Immature natural killer cell (primary cell): Measurements from ENCODE around the gene SLK. TPM values are rescaled to one million over a fixed set of nuclear protein-coding genes. Genes with fewer than 3 reads are reported as not detected.

Experiments used
- DNase-seq, 3 donors: peaks; one replicate each; pipeline ENCODE4 v3.0.0; 2022; ENCODE audit warnings: mixed read lengths in 1 of 3
- H3K27ac Mint-ChIP-seq, 6 donors: one replicate each; pipeline ENCODE4 v1.8.0; 2020; ENCODE audit warnings: mixed read lengths in 6 of 6, mild to moderate bottlenecking in 5 of 6, inconsistent platforms in 4 of 6, moderate library complexity in 3 of 6
- H3K27me3 Mint-ChIP-seq, 3 donors: one replicate each; pipeline ENCODE4 v1.8.0; 2020 to 2021; ENCODE audit warnings: low read depth in 3 of 3, mild to moderate bottlenecking in 3 of 3, mixed read lengths in 3 of 3, moderate library complexity in 3 of 3, inconsistent platforms in 1 of 3
- H3K36me3 Mint-ChIP-seq, 3 donors: one replicate each; pipeline ENCODE4 v1.8.0; 2020; ENCODE audit warnings: mixed read lengths in 3 of 3, inconsistent platforms in 2 of 3, mild to moderate bottlenecking in 2 of 3
- H3K4me1 Mint-ChIP-seq, 2 donors: one replicate each; pipeline ENCODE4 v1.8.0; 2020; ENCODE audit warnings: inconsistent platforms in 2 of 2, mild to moderate bottlenecking in 2 of 2, mixed read lengths in 2 of 2, moderate library complexity in 1 of 2
- H3K4me3 Mint-ChIP-seq, 5 donors: one replicate each; pipeline ENCODE4 v1.8.0; 2020; ENCODE audit warnings: mild to moderate bottlenecking in 5 of 5, mixed read lengths in 5 of 5, inconsistent platforms in 3 of 5, moderate library complexity in 3 of 5
- H3K9me3 Mint-ChIP-seq, 6 donors: one replicate each; pipeline ENCODE4 v1.8.0; 2020; ENCODE audit warnings: mild to moderate bottlenecking in 6 of 6, mixed read lengths in 6 of 6, inconsistent platforms in 4 of 6, moderate library complexity in 3 of 6
- polyA plus RNA-seq, 3 donors: library from polyadenylated mRNA; unstranded; fragments of 300-500 nt; fragmentation: Illumina TruSeq; gene quantifications; one replicate each; pipeline ENCODE4 v1.2.3, GENCODE V29; 2021

Gene SLK
- polyA plus RNA-seq, 3 donors from 2014 or later = 4.1 to 8.6 (median 5.0) TPM

GRCh38 chr10:104034401-104035193, 67.7 kb downstream of the SLK start:
- Mint-ChIP-seq H3K4me3 (no peak overlapping the region), H3K27me3 (peaks cover 0 to 3% (median 0%) of the 10 kb centered on the region in 3 donors)

GRCh38 chr10:104035194-104036068, 68.5 kb downstream of the SLK start:
- peaks cover 0 to 14% (median 12%) of the 10 kb centered on the region in 3 donors for H3K36me3 Mint-ChIP-seq
- DNase-seq = no peak
- H3K4me1 Mint-ChIP-seq = no peaks in the 10 kb centered on the region
- H3K9me3 Mint-ChIP-seq = no peaks in the 10 kb centered on the region
- no peak overlapping the region for H3K4me3 Mint-ChIP-seq
- peaks cover 0 to 3% (median 0%) of the 10 kb centered on the region in 3 donors for H3K27me3 Mint-ChIP-seq
- H3K27ac Mint-ChIP-seq = no peak overlapping the region

More at GRCh38 chr10:104034401-104035193, 67.7 kb downstream of the SLK start:
- DNase-seq = no peak
- no peak overlapping the region for H3K27ac Mint-ChIP-seq
- no peaks in the 10 kb centered on the region for H3K4me1 Mint-ChIP-seq
- peaks cover 0 to 15% (median 14%) of the 10 kb centered on the region in 3 donors for H3K36me3 Mint-ChIP-seq
- no peaks in the 10 kb centered on the region for H3K9me3 Mint-ChIP-seq

GRCh38 chr10:104036069-104036384, 69.1 kb downstream of the SLK start:
- Mint-ChIP-seq H3K27ac (no peak overlapping the region), H3K4me3 (no peak overlapping the region), H3K4me1 (no peaks in the 10 kb centered on the region), H3K36me3 (peaks cover 0 to 14% (median 6%) of the 10 kb centered on the region in 3 donors), H3K27me3 (peaks cover 0 to 3% (median 0%) of the 10 kb centered on the region in 3 donors), H3K9me3 (no peaks in the 10 kb centered on the region)
- DNase-seq = no peak

GRCh38 chr10:104036518-104037260, 69.7 kb downstream of the SLK start:
- peaks cover 0 to 9% (median 2%) of the 10 kb centered on the region in 3 donors for H3K36me3 Mint-ChIP-seq
- H3K9me3 Mint-ChIP-seq = no peaks in the 10 kb centered on the region
- H3K4me3 Mint-ChIP-seq = no peak overlapping the region
- DNase-seq = no peak
- H3K27me3 Mint-ChIP-seq = peaks cover 0 to 3% (median 0%) of the 10 kb centered on the region in 3 donors
- no peaks in the 10 kb centered on the region for H3K4me1 Mint-ChIP-seq
- no peak overlapping the region for H3K27ac Mint-ChIP-seq

GRCh38 chr10:104037261-104037951, 70.5 kb downstream of the SLK start:
- Mint-ChIP-seq H3K27me3 (peaks cover 0 to 3% (median 2%) of the 10 kb centered on the region in 3 donors), H3K9me3 (no peaks in the 10 kb centered on the region), H3K27ac (no peak overlapping the region), H3K4me1 (no peaks in the 10 kb centered on the region), H3K4me3 (no peak overlapping the region), H3K36me3 (peaks cover 0 to 4% (median 0%) of the 10 kb centered on the region in 3 donors)
- no peak for DNase-seq

GRCh38 chr10:104038537-104038936, 71.6 kb downstream of the SLK start:
- no peak overlapping the region for H3K27ac Mint-ChIP-seq
- no peak for DNase-seq
- H3K36me3 Mint-ChIP-seq = no peaks in the 10 kb centered on the region
- no peaks in the 10 kb centered on the region for H3K9me3 Mint-ChIP-seq
- no peak overlapping the region for H3K4me3 Mint-ChIP-seq
- no peaks in the 10 kb centered on the region for H3K4me1 Mint-ChIP-seq
- H3K27me3 Mint-ChIP-seq = peaks cover 0 to 3% (median 2%) of the 10 kb centered on the region in 3 donors

- DNase-seq = no peak
- Mint-ChIP-seq H3K27me3 (peaks cover 0 to 2% (median 2%) of the 10 kb centered on the region in 3 donors), H3K27ac (no peak overlapping the region), H3K9me3 (no peaks in the 10 kb centered on the region), H3K4me1 (no peaks in the 10 kb centered on the region), H3K4me3 (no peak overlapping the region), H3K36me3 (no peaks in the 10 kb centered on the region)
Observed at GRCh38 chr10:104038958-104039752, 72.2 kb downstream of the SLK start.

- peaks cover 0 to 2% (median 0%) of the 10 kb centered on the region in 3 donors for H3K27me3 Mint-ChIP-seq
- no peak for DNase-seq
- no peak overlapping the region for H3K27ac Mint-ChIP-seq
- H3K9me3 Mint-ChIP-seq = no peaks in the 10 kb centered on the region
- no peak overlapping the region for H3K4me3 Mint-ChIP-seq
- no peaks in the 10 kb centered on the region for H3K36me3 Mint-ChIP-seq
- H3K4me1 Mint-ChIP-seq = no peaks in the 10 kb centered on the region
Observed at GRCh38 chr10:104040382-104040781, 73.4 kb downstream of the SLK start.

GRCh38 chr10:104040862-104041789, 74.2 kb downstream of the SLK start:
- H3K36me3 Mint-ChIP-seq = no peaks in the 10 kb centered on the region
- no peak overlapping the region for H3K4me3 Mint-ChIP-seq
- no peak overlapping the region for H3K27ac Mint-ChIP-seq
- H3K4me1 Mint-ChIP-seq = no peaks in the 10 kb centered on the region
- H3K9me3 Mint-ChIP-seq = no peaks in the 10 kb centered on the region
- peaks cover 0 to 2% (median 0%) of the 10 kb centered on the region in 3 donors for H3K27me3 Mint-ChIP-seq
- no peak for DNase-seq

- peaks cover 0 to 2% (median 0%) of the 10 kb centered on the region in 3 donors for H3K27me3 Mint-ChIP-seq
- no peaks in the 10 kb centered on the region for H3K4me1 Mint-ChIP-seq
- no peaks in the 10 kb centered on the region for H3K9me3 Mint-ChIP-seq
- DNase-seq = no peak
- no peak overlapping the region for H3K4me3 Mint-ChIP-seq
- no peaks in the 10 kb centered on the region for H3K36me3 Mint-ChIP-seq
- no peak overlapping the region for H3K27ac Mint-ChIP-seq
Observed at GRCh38 chr10:104041891-104042535, 75.1 kb downstream of the SLK start.

- H3K4me1 Mint-ChIP-seq = no peaks in the 10 kb centered on the region
- H3K4me3 Mint-ChIP-seq = no peak overlapping the region
- DNase-seq = no peak
- no peaks in the 10 kb centered on the region for H3K36me3 Mint-ChIP-seq
- H3K27me3 Mint-ChIP-seq = peaks cover 0 to 5% (median 0%) of the 10 kb centered on the region in 3 donors
- H3K9me3 Mint-ChIP-seq = no peaks in the 10 kb centered on the region
- H3K27ac Mint-ChIP-seq = no peak overlapping the region
Observed at GRCh38 chr10:104043185-104043830, 76.4 kb downstream of the SLK start.
